ENCODE data around the gene RPL21.

Gene RPL21

DNA sequence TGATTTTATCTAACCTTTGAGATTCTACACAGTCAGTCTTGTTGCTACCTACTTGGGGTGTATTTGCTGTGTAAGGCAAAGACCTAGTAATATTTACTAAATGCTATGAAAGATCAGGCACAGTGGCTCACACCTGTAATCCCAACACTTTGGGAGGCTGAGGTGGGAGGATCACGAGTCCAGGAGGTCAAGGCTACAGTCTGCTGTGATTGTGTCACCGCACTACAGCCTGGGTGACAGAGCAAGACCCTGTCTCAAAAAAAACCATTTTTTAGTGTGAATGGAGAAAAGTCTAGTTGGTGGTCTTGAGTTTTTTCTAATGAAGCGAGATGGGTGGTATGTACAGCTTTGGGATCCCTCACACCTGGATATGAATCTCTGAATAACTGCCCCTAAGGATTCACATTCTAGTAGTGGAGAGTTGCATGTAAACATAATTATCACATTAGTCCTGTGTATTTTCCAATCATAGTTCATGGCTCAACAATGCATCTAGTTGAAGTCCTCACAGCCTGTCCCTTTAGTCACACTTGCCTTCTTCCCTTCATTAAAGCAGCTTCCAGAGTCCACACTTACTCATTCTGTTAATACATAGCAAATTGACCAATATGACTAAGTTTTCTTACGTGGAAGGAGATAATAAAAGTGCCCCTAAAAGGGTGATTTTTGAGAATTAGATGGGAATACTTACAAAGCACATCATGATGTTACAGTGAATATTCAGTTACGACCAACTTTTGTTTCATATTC lies 7.5 kb downstream of the RPL21 start:
- no peak for DNase-seq (ENCODE audit: low spot score)

DNA sequence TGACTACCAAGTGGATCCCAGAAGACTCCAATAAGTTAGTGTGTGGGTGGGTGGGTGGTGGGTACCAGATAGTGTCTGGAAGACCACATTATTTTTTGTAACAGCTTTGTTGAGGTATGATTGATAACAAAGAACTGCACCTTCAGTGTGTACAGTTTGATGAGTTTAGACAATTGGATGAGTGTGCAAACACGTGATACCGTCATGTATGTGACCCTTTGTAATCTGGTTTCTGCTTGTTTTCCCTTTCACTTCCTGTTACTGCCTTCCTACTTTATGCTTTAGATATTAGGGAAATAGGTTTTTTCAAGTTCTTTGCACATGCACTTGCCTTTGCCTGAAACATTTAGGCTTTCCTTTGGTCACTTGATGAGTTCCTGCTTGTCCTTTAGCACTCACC lies 8.5 kb downstream of the RPL21 start:
- no peak for DNase-seq (ENCODE audit: low spot score)

DNA sequence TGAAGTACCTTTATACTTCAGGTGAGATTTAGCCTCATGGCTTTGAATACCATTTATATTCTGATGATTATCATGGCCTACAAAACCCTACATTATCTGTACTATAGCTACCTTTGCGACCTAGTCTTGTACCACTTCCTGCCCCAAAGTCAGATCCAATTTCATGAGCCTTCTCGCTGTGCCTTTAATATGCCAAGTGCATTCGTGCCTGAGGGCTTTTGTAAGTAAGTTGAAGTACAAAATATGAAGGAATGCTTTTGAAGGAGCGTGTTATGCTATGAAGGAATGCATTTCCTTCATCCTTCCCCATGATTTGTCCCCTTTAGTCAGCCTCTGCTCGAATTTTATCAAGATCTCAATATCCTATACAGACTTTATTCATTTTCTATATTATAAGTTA lies 10.0 kb downstream of the RPL21 start:
- no peak for DNase-seq (ENCODE audit: low spot score)

DNA sequence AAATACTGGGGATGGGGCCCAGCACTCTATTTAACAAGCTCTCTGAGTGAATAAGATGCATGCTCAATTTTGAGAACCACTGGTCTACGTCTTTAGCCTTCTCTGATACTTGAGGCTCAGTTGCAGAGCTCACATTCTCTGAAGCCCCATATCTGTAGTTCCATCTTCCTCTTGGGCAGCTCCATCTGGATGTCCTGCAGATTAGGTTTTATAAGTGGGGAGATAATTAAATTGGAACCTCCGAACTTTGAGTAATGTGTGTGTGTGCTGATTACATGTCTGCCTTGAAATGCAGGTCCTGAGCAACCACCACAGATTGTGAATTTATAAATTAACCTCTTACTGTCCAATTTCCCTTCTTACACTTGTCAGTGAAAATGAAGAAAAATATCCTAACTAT lies 12.1 kb downstream of the RPL21 start:
- no peak for DNase-seq (ENCODE audit: low spot score)

DNA sequence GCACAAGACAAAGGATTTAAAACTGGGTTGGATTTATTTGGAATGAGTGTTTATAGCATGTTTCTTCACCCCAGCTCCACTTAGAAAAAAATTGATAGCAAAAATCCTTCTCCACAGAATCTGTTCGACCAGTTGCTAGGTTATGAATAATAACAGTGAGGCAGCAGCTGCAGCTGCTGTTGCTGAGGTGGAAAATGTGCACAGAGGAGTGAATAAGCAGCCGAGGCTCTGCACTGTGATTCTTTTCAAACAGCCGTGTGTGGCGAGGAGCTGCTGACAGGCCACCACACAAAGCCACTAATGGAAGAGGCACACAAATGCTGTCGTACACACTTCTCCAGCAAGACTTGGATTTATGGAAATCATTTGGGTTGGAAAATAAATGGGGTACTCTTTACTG lies 12.8 kb downstream of the RPL21 start:
- DNase-seq (ENCODE audit: low spot score) = no peak

DNA sequence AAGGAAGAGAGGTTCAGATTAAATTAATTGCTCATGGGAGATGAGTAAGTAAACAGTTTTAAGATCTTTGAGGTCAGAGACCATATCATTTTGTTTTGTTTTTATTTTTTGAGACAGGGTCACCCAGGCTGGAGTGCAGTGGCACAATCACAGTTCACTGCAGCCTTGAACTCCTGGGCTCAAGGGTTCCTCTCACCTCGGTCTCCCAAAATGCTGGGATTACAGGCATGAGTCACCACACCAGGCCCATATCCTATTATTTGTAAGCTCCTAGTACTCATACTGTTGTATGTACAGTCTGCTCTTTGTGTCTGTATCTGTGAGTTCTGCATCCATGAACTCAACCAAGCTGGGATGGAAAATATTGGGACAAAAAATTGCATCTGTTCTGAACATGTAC lies 13.3 kb downstream of the RPL21 start:
- no peak for DNase-seq (ENCODE audit: low spot score)

DNA sequence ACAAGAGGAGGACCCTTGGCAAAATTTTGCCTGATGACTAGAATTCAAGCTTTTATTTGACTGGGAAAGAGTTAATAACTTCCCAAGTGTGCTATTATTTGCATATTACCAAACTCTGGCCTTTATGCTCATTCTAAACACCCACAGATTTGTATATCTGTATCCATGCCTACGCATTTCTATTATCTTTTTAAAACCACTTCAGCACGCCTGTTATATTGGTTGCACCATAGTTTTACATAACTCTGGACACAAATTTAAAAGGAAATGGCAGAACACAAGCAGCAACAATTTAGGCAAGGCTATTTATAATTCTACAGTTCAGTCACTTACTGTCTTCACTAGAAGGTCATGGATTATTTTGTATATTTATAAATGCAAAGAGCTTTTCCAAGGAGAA lies 15.6 kb downstream of the RPL21 start:
- DNase-seq (ENCODE audit: low spot score) = no peak

DNA sequence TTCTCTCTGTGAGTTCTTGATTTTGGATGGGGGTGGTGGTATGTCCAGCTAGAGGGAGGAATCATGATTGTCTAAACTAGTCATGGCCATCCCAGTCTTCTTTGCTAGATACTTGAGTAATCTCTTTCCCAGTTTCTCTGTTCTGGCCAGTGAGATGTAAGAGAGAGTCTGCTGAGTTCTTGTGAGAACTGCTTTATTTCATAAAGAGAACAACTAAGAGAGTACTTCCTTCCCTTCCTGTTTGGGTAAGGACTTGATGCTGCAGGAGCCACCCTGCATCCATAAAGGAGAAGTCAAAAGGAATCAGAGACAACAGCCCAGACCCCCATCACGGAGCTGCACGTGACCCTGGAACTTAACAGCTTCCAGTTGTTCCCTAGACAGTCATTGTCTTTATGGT lies 16.2 kb downstream of the RPL21 start:
- DNase-seq (ENCODE audit: low spot score) = no peak

DNA sequence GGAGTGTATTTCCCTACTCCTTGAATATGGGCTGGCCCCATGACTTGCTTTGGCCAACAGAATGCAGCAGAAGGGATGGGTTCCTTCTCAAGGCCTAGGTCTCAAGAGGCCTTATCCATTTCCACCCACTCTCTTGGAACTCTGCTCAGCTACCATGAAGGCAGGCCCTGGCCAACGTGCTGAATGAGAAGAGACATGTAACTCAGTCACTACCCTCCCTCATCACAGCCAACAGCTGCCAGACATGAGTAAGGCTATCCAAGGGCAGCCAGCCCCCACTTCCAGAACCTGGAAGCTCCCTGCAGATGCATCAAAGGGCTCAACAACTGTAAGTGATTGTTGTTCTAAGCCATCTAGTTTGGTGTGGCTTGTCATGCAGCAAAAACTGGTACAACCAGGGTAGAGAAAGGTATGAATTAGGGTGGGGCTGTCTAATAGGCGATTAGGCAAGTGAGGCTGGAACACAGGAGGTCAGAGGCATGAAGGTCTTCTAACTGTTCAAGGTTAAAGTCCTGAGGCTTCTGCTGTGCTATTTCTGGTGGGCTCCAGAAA lies 17.8 kb downstream of the RPL21 start:
- DNase-seq (ENCODE audit: low spot score) = no peak

DNA sequence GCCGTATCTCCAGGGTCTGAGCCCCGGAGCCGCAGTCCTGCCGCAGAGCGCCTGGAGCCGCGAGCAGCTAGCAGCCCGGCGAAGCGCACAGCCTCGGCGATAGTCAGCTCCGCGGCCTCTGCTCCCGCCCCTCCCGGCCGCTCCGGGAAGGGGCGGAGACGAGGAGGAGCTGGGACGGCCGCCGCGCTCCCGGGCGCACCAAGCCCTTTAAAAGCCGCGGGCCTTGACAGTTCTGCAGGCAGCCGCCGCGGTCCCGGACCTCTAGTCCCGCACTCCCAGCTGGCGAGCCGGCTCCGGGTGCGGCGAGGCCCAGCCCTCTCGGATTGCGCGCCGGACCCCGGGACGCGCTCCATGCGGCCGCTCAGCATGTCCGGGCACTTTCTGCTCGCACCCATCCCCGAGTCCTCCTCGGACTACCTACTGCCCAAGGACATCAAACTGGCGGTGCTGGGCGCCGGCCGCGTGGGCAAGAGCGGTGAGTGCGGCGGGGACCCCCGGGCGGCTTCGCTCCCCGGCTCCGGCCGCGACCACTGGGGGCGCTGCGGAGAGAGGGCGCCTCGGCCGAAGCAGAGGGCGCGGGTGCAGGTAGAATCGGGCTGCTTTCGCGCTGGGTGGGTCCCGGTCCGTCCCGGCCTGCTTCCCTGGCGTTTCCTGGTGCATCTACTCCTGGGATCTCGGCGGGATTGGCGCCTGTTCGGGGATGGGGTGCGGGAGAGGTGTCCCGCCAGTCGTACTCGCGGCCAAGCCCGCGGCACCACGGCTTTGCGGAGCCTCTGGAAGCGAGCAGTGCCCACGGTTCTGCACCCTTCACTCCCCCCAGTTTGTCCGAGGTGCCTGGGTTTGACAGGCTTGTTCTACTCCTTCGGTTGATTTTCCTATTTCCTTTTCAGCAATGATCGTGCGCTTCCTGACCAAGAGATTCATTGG lies 19.5 kb downstream of the RPL21 start, which contains the start of gene RASL11A:
RASL11A (plus strand) TSS at position 237 of the 927 bp plus-strand sequence; CDS start at position 352, 115 bp downstream.
- DNase-seq (ENCODE audit: low spot score) = peak; percentile 87

DNA sequence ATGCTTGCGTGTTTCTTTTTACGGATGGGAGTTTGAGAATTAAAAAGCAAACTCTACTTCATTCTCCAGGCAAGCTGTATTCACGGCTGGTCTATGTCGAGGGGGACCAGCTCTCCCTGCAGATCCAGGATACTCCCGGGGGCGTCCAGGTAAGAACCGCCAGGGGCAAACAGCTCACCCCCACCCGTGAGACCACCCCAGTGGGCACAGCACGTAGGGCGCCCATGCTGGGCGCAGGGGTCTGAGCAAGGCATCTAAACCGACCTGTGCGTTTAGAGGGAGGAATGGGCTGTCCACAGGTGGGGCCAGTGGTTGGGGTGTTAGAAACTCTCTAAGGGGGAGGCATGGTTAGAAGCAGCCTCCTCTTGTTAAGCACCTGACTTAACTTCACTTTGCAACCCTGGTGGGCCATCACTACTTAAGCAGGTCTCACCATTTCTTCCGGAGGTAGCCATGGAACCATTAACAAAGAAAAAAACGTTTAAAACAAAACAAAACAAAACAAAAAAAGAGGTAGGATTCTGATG lies 20.3 kb downstream of the RPL21 start:
- no peak for DNase-seq (ENCODE audit: low spot score)

DNA sequence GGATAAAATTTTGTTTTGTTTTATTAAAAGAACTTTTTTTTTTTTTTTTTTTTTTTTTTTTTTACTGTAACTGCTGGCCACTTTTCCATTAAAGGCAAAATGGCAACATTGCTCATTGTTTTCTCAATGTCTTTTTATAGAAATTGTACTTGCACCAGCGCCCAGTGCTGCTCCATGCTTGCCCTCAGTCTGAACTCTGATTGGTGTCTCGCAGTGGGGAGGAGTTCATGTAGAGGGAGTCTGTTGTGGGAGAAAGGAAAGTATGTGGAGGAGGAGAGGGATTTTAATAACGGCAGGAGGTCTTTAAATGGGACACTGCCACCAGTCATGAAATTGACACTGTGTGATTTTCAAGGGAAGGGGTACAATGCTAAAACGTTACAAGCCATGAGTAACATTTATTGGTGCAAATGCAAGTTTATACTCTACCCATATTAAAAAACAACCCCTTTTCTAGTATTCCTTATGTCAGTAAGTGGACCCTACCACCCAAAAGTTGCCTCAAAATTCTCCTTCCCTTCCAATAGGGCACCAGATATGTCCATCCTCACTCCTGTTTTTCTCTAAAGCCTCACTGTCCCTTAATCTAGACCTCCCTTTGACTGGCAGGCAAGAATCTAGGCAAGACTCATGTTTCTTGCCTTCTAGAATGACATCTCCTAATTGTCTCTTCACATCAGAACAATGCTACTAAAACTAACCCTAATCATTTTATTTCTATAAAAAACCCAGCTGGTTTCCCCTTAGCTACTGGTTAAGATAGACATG lies 22.5 kb downstream of the RPL21 start:
- no peak for DNase-seq (ENCODE audit: low spot score)

DNA sequence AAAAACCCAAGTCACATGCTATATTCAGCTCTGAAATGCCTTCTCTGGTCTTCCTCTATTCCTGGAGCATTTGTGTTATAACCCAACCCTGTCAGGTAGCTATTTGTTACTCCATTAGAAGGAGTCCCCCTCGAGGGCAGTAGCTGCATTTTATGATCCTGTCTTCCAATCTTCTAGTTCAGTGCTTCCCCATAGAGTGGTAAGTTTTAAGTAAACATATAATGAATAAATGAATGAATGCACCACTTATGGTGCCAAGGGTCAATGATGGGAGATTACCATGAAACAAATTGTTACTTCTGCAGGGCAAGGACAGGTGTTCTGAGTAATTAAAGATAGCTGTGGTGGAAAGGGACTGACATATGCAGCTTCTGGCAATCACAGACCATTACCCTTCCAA lies 23.3 kb downstream of the RPL21 start:
- DNase-seq (ENCODE audit: low spot score) = no peak

DNA sequence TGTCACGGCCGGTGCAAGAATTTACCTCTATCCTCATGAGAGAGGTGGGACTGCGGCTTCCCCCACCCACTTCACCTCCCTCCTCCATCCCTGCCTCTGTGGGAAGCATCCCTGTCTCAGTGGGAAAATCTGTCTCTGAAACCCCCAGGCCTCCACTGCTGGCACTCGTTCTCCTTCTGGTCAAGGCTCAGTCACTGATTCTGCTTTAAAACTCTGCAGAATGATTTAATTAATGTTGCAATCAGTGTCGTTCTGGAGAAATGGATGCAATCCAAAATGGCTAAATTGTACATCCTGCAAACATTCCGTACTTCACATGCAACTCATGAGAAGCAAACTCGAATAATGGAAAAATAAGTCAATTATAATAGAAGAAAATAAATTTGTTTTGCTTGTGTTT lies 24.8 kb downstream of the RPL21 start:
- DNase-seq (ENCODE audit: low spot score) = no peak

DNA sequence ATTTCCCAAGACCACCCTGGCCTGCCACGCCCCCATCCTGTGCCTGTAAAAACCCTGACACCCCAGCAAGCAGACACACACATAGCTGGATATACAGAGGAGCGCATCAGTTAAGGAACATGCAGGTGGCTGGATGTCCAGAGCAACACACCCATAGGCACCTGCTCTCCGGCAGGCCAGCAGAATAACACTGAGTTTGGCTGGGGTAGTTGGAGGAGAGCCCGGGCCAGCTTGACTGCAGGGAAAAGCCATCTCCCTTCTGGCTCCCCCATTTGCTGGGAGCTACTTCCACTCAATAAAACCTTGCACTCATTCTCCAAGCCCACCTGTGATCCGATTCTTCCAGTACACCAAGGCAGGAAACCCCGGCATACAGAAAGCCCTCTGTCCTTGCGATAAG lies 28.1 kb downstream of the RPL21 start:
- DNase-seq (ENCODE audit: low spot score) = no peak

DNA sequence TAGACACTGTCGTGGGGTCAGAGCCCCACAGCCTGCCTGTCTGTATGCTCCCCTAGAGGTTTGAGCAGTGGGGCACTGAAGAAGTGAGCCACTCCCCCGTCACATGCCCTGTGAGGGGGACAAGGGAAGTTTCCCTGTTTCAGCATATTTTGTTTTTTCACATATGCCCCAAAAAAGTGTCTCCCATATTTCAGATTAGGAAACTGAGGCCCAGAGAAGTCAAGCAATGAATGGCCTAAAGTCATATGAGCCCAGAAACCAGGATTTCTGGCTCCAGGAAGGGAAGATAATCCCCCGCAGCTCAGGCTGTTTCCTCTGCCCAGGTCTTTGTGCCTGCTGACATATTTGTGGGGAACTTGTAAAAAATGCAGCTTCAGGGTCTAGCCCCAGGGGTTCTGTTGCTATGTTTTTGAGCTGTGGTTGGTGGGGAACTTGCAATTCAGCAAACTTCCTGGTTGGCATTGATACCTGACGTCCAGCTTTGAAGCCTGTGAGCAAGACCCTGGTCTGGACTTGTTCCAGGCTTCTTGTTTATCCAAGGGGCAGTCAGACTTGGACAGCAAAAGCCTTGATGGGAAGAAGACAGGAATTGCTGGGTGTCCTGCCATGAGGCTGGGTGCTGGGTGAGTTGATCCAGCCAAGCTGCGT lies 28.8 kb downstream of the RPL21 start:
- no peak for DNase-seq (ENCODE audit: low spot score)

DNA sequence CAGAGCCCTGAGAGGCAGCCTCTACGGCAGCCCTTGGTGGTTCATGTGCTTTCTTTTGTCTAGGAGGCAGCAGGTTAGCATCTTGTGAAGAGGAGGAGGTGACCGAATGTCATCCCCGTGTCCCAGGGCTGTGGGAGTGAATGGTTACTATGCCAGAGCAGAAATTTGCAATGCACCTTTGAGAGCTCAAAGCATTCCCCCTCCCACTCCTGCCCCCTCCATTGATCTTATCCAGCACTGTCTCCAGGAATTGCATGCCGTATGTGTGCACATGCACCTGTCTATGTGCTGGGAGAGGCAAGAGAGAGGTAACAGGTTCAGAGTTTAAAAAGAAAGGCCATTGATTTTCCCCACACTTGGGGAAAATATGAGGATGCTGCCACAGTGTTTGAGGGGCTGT lies 29.5 kb downstream of the RPL21 start:
- DNase-seq (ENCODE audit: low spot score) = no peak

DNA sequence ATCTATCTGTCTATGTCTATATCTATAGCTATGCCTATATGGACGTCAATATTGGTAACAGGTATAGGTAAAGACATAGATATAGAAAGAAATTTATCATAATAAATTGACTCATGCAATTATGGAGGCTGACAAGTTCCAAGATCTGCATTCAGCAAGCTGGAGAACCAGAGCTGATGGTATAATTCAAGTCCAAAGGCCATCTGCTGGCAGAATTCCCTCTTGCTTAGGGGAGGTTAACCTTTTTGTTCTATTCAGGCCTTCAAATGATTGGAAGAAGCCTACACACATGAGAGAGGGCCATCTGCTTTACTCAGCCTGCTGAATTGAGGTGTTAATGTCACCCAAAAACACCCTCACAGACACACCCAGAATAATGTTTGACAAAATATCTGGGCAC lies 30.1 kb downstream of the RPL21 start:
- DNase-seq (ENCODE audit: low spot score) = no peak

DNA sequence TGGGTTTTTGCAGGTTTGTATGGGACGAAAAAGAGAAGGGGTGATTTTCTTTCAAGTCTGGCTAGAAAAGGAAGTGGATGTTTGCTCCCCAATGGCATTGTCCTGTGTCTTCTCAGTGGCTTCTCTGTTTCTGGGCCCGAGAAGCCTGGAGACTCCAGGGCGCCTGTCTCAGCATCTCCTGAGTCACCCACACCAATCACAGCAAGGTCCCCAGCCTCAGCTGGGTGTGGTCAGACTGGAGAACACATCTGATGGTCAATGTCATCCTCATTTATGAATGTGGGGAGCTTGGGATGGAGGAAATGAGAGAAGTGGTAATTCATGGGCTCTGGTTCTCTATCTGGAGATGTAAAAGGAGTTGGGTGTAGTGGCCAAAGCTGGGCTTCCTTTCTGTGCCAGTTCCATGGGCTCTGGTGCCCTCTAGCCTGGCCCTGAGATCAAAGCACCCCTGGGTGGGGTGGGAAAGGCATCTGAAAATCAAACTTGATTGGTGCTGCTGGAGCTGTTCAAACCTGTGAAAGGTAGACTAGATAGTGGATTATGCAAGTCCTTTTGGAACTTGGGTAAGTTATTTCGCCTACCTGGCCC lies 32.6 kb downstream of the RPL21 start:
- no peak for DNase-seq (ENCODE audit: low spot score)

DNA sequence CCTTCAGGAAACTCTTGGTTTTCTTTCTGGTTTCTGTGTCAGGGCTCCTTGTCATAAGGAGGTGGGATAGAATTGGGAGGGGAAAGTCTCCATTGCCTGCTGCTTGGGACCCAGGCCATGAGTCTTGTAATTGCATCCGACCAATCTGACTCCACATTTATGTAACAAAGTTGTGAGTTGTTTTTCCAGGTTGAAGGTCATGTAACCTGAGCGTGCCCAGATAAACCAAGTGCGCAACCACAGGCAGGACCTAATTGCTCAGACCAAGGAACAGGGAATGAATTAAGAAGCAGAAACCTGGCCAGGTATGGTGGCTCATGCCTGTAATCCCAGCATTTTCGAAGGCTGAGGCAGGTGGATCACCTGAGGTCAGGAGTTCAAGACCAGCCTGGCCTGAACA lies 37.0 kb downstream of the RPL21 start:
- no peak for DNase-seq (ENCODE audit: low spot score)

DNA sequence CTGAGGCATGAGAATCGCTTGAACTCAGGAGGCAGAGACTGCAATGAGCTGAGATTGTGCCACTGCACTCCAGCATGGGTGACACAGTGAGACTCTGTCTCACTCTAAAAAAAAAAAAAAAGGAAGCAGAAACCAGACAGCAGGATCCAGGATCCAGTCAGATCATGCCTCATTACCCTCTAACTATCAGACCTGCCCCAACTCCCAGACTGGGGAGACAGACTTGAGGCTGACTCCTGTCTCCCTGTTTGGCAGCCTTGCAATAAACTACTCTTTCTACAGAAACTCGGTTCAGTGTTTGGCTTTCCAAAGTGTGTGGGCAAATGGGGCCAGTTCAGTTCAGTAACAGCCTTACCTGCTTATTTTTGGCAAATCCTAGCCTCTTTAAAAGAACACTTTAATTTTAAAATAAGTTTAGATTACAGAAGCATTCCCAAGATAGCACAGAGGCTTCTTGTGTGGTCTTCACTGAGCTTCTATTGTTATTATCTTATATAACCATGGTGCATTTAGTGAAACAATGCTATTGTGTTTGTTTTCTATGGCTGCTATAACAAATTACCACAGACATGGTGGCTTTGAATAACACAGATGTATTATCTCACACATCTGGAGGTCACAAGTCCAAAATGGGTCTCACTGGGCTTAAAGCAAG lies 37.8 kb downstream of the RPL21 start:
- no peak for DNase-seq (ENCODE audit: low spot score)
